Thoracic aorta (tissue), 2 donors: ENCODE results near the gene ATR. TPM values are rescaled to one million over a fixed set of nuclear protein-coding genes. Genes with fewer than 3 reads are reported as not detected.

Source experiments
- ATAC-seq: fragments of 150-250 bp; one replicate; pipeline ENCODE4 v1.8.0; 2017; ENCODE audit warnings: low read depth; ENCODE audit not compliant: insufficient number of reproducible peaks, low FRiP score
- DNase-seq: peaks from one replicate; pipeline ENCODE4 v3.0.0-alpha.2; 2020; ENCODE audit warnings: low spot score
- H3K27ac ChIP-seq, 2 donors: fragments of 200-600 bp; sonication (generic); 1 replicate in 1 of 2; 2 replicates in 1 of 2; pipeline ENCODE4 v1.5.1; 2016; ENCODE audit warnings: mild to moderate bottlenecking in 2 of 2, moderate library complexity in 2 of 2
- H3K27me3 ChIP-seq: fragments of 200-600 bp; sonication (generic); replicated peaks from 2 replicates; pipeline ENCODE4 v1.6.0; 2016; ENCODE audit warnings: mild to moderate bottlenecking; ENCODE audit not compliant: insufficient read depth
- H3K36me3 ChIP-seq: fragments of 200-600 bp; sonication (generic); one replicate; pipeline ENCODE4 v1.5.1; 2016
- H3K4me1 ChIP-seq, 2 donors: fragments of 200-600 bp; sonication (generic); 1 replicate in 1 of 2; 2 replicates in 1 of 2; pipeline versions ENCODE4 v1.5.1 to v1.6.0; 2016; ENCODE audit warnings: low read depth in 2 of 2, mild to moderate bottlenecking in 1 of 2; ENCODE audit not compliant: control insufficient read depth in 1 of 2
- H3K4me3 ChIP-seq: fragments of 200-600 bp; sonication (generic); 2 replicates; pipeline ENCODE4 v1.5.1; 2016; ENCODE audit warnings: mild to moderate bottlenecking
- H3K9me3 ChIP-seq: fragments of 200-600 bp; sonication (generic); 2 replicates; pipeline ENCODE4 v1.5.1; 2016
- total RNA-seq, 2 donors: library from RNA; depleted of rRNA; stranded (reverse); fragments of >200 nt; gene quantifications; one replicate each; pipeline versions ENCODE4 v1.1.0 to v1.2.3, GENCODE V29; 2016
- TF ChIP-seq, protein P1 (sequence below): fragments of 200-600 bp; sonication (generic); IDR thresholded peaks from one replicate; pipeline ENCODE4 v1.5.1; 2019; ENCODE audit warnings: antibody characterized with exemption

ATR gene
- total RNA-seq, 2 donors from 2014 or later: 21.3 to 41.6 TPM

GRCh38 chr3:142467768-142468167 is 110.8 kb downstream of the ATR start:
- no peak overlapping the region for H3K27ac ChIP-seq
- DNase-seq: no peak
- no peak overlapping the region for H3K4me3 ChIP-seq
- H3K4me1 ChIP-seq: no peaks in the 10 kb centered on the region
- no peaks in the 10 kb centered on the region for H3K9me3 ChIP-seq
- no peaks in the 10 kb centered on the region for H3K27me3 ChIP-seq
- ATAC-seq: no peak
- H3K36me3 ChIP-seq: peaks cover 3% of the 10 kb centered on the region
- TF ChIP-seq, protein P1, sequence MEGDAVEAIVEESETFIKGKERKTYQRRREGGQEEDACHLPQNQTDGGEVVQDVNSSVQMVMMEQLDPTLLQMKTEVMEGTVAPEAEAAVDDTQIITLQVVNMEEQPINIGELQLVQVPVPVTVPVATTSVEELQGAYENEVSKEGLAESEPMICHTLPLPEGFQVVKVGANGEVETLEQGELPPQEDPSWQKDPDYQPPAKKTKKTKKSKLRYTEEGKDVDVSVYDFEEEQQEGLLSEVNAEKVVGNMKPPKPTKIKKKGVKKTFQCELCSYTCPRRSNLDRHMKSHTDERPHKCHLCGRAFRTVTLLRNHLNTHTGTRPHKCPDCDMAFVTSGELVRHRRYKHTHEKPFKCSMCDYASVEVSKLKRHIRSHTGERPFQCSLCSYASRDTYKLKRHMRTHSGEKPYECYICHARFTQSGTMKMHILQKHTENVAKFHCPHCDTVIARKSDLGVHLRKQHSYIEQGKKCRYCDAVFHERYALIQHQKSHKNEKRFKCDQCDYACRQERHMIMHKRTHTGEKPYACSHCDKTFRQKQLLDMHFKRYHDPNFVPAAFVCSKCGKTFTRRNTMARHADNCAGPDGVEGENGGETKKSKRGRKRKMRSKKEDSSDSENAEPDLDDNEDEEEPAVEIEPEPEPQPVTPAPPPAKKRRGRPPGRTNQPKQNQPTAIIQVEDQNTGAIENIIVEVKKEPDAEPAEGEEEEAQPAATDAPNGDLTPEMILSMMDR: no peak

DNA sequence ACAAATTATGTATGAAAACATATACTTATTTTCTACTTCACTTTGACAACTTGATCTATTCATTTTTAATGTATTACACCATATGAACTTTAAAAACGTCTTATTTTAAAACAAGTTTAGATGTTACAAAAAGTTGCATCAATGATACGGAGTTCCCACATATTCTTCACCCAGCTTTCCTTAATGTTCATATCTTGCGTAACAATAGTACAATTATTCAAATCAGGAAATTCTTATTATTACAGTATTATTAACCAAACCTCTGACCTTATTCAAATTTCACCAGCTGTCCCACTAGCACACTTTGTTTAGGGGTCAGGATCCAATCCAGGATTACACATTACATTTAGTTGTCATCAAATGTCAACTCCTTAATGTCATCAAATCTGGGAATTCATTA is 117.8 kb downstream of the ATR start:
- H3K27me3 ChIP-seq: no peaks in the 10 kb centered on the region
- TF ChIP-seq, protein P1: no peak
- H3K36me3 ChIP-seq: peaks cover 9% of the 10 kb centered on the region
- no peak for DNase-seq
- H3K4me1 ChIP-seq: no peaks in the 10 kb centered on the region
- no peak for ATAC-seq
- no peaks in the 10 kb centered on the region for H3K9me3 ChIP-seq
- H3K4me3 ChIP-seq: no peak overlapping the region
- no peak overlapping the region for H3K27ac ChIP-seq

- H3K9me3 ChIP-seq: no peaks in the 10 kb centered on the region
- no peak overlapping the region for H3K27ac ChIP-seq
- ATAC-seq (no peak), DNase-seq (no peak)
- no peaks in the 10 kb centered on the region for H3K27me3 ChIP-seq
- no peaks in the 10 kb centered on the region for H3K4me1 ChIP-seq
- H3K4me3 ChIP-seq: no peak overlapping the region
- TF ChIP-seq, protein P1: no peak
- H3K36me3 ChIP-seq: peaks cover 9% of the 10 kb centered on the region
Measured at GRCh38 chr3:142459929-142460328, 118.6 kb downstream of the ATR start.

- peaks cover 9% of the 10 kb centered on the region for H3K36me3 ChIP-seq
- no peak overlapping the region for H3K27ac ChIP-seq
- H3K27me3 ChIP-seq: no peaks in the 10 kb centered on the region
- ATAC-seq: no peak
- no peak for DNase-seq
- H3K4me1 ChIP-seq: no peaks in the 10 kb centered on the region
- TF ChIP-seq, protein P1: no peak
- H3K9me3 ChIP-seq: no peaks in the 10 kb centered on the region
- no peak overlapping the region for H3K4me3 ChIP-seq
Measured at GRCh38 chr3:142459096-142459495, 119.4 kb downstream of the ATR start.

GRCh38 chr3:142450881-142451280 is 127.7 kb downstream of the ATR start:
- no peak overlapping the region for H3K4me3 ChIP-seq
- no peaks in the 10 kb centered on the region for H3K9me3 ChIP-seq
- DNase-seq: no peak
- peaks cover 10 to 12% of the 10 kb centered on the region in 2 donors for H3K4me1 ChIP-seq
- no peaks in the 10 kb centered on the region for H3K27me3 ChIP-seq
- TF ChIP-seq, protein P1: no peak
- ATAC-seq: no peak
- no peak overlapping the region for H3K27ac ChIP-seq
- H3K36me3 ChIP-seq: peaks cover 4% of the 10 kb centered on the region
